GM23338 (cell line): ENCODE measurements around the gene DCAF11.

Experiments used
- CREB1 ChIP-seq: fragments of 250-450 bp; sonication (Bioruptor Pico); IDR thresholded peaks from 2 replicates; pipeline ENCODE4 v1.5.0; 2020; ENCODE audit warnings: low read depth, mild to moderate bottlenecking, moderate library complexity
- CTCF ChIP-seq, 2 experiments: fragments of 200-600 bp in 1 of 2; sonication (generic) in 1 of 2; conservative IDR thresholded peaks; 2 replicates each; pipeline versions ENCODE4 v1.5.1 to v1.6.1; 2016 to 2017; ENCODE audit warnings: antibody characterized with exemption in 2 of 2, low read depth in 2 of 2, mild to moderate bottlenecking in 2 of 2, moderate library complexity in 1 of 2
- ETS1 ChIP-seq: IDR thresholded peaks from 2 replicates; pipeline ENCODE4 v1.6.1; 2016; ENCODE audit warnings: antibody characterized with exemption
- EZH2 ChIP-seq: fragments of 200-600 bp; sonication (generic); IDR thresholded peaks from one replicate; pipeline ENCODE4 v1.8.0; 2017; ENCODE audit warnings: antibody characterized with exemption, mild to moderate bottlenecking, low read depth; ENCODE audit not compliant: unreplicated experiment
- EZH2phosphoT487 ChIP-seq: fragments of 200-600 bp; sonication (generic); IDR thresholded peaks from one replicate; pipeline ENCODE4 v1.8.1; 2018; ENCODE audit warnings: antibody characterized with exemption; ENCODE audit not compliant: unreplicated experiment
- NANOG ChIP-seq: IDR thresholded peaks from 2 replicates; pipeline ENCODE4 v1.6.1; 2016; ENCODE audit warnings: antibody characterized with exemption, borderline replicate concordance
- POLR2AphosphoS5 ChIP-seq: IDR thresholded peaks from 2 replicates; pipeline ENCODE4 v1.6.1; 2016; ENCODE audit warnings: antibody characterized with exemption, low read depth
- REST ChIP-seq: IDR thresholded peaks from one replicate; pipeline ENCODE4 v1.6.1; 2018; ENCODE audit warnings: antibody characterized with exemption; ENCODE audit not compliant: unreplicated experiment
- STAT1 ChIP-seq: IDR thresholded peaks from one replicate; pipeline ENCODE4 v1.6.1; 2016; ENCODE audit warnings: antibody characterized with exemption; ENCODE audit not compliant: unreplicated experiment

GRCh38 chr14:24146453-24146977 lies 31.9 kb downstream of the DCAF11 start, which contains the start of gene PSME2:
- TF ChIP-seq CTCF (conservative IDR thresholded peaks at IDR 0.05; ENCODE audit: low read depth in 2 of 2) (no peak), POLR2AphosphoS5 (peak; percentile 50; the same call in 1 of the 2 replicates), EZH2phosphoT487 (no peak), REST (no peak), STAT1 (no peak), EZH2 (no peak), NANOG (no peak), CREB1 (no peak), ETS1 (no peak)
